IMR-90 (cell line): ENCODE results near the gene WDR53.

Experiments used
- BHLHE40 ChIP-seq: fragments of 150-350 bp; IDR thresholded peaks from 2 replicates; pipeline ENCODE4 v1.6.1; 2016; ENCODE audit warnings: mild to moderate bottlenecking, low read depth, low read length
- FOS ChIP-seq: fragments of 150-350 bp; IDR thresholded peaks from 2 replicates; pipeline ENCODE4 v1.6.1; 2016; ENCODE audit warnings: low read depth, low read length
- MAFK ChIP-seq: IDR thresholded peaks from 2 replicates; pipeline ENCODE4 v1.6.1; 2012; ENCODE audit warnings: low read depth, low read length, improper control_type of control experiment
- MAZ ChIP-seq: IDR thresholded peaks from 2 replicates; pipeline ENCODE4 v1.6.1; 2012; ENCODE audit warnings: low read depth, mild to moderate bottlenecking, low read length, improper control_type of control experiment, moderate library complexity, borderline replicate concordance
- MXI1 ChIP-seq: IDR thresholded peaks from 2 replicates; pipeline ENCODE4 v1.6.1; 2012; ENCODE audit warnings: low read depth, mild to moderate bottlenecking, low read length, moderate library complexity, borderline replicate concordance
- POLR2A ChIP-seq: IDR thresholded peaks from 2 replicates; pipeline ENCODE4 v1.6.1; 2012; ENCODE audit warnings: mild to moderate bottlenecking, low read depth, low read length
- RAD21 ChIP-seq: IDR thresholded peaks from 2 replicates; pipeline ENCODE4 v1.6.1; 2012; ENCODE audit warnings: low read length, improper control_type of control experiment
- RCOR1 ChIP-seq: IDR thresholded peaks from 2 replicates; pipeline ENCODE4 v1.6.1; 2012; ENCODE audit warnings: mild to moderate bottlenecking, low read length, improper control_type of control experiment; ENCODE audit not compliant: insufficient replicate concordance
- RFX5 ChIP-seq: IDR thresholded peaks from 2 replicates; pipeline ENCODE4 v1.8.0; 2012; ENCODE audit warnings: low read depth, mild to moderate bottlenecking, low read length, moderate library complexity
- SMC3 ChIP-seq: fragments of 150-350 bp; IDR thresholded peaks from 2 replicates; pipeline ENCODE4 v1.6.1; 2016; ENCODE audit warnings: low read depth, mild to moderate bottlenecking, antibody characterized with exemption, low read length, moderate library complexity
- TF ChIP-seq, protein P1 (sequence below): conservative IDR thresholded peaks from 2 replicates; pipeline ENCODE4 v1.5.1; 2012; ENCODE audit warnings: mild to moderate bottlenecking, low read depth, low read length, improper control_type of control experiment

DNA sequence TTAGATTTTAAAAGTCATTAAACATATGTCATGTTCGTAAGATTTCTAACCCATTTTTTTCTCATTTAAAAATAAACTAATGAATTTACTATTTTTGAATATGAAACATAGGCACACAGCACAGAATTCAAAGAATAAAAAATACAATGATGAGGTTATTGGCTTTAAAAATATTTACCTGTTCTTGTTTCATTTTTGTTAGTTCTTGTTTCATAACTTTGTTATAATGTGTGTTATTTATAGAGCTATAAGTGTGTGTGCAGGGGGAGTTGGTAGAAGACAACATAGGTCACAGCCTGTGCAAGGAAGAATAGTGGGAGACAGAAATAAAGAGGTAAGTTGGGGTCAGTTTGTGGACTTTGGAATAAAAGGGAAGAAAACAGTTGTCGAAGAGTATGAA, 40.3 kb upstream of the WDR53 start:
- TF ChIP-seq POLR2A (no peak), MXI1 (no peak), FOS (no peak), RAD21 (no peak), BHLHE40 (no peak), RFX5 (no peak), MAZ (no peak), SMC3 (no peak), MAFK (no peak), RCOR1 (no peak)
- TF ChIP-seq, protein P1, sequence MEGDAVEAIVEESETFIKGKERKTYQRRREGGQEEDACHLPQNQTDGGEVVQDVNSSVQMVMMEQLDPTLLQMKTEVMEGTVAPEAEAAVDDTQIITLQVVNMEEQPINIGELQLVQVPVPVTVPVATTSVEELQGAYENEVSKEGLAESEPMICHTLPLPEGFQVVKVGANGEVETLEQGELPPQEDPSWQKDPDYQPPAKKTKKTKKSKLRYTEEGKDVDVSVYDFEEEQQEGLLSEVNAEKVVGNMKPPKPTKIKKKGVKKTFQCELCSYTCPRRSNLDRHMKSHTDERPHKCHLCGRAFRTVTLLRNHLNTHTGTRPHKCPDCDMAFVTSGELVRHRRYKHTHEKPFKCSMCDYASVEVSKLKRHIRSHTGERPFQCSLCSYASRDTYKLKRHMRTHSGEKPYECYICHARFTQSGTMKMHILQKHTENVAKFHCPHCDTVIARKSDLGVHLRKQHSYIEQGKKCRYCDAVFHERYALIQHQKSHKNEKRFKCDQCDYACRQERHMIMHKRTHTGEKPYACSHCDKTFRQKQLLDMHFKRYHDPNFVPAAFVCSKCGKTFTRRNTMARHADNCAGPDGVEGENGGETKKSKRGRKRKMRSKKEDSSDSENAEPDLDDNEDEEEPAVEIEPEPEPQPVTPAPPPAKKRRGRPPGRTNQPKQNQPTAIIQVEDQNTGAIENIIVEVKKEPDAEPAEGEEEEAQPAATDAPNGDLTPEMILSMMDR = no peak
